ENCODE results near the gene CFAP53.

CFAP53 gene

GRCh38 chr18:50287441-50288347 lies 21.4 kb upstream of the CFAP53 start, which contains the start of gene CXXC1:
Gene CXXC1 (minus strand): TSS chr18:50287692. CDS start chr18:50287589, 103 bp downstream.
- peak; percentile 99 for DNase-seq

- DNase-seq = no peak
Observed at GRCh38 chr18:50287028-50287440, 20.7 kb upstream of the CFAP53 start.

GRCh38 chr18:50286391-50287027 lies 20.2 kb upstream of the CFAP53 start:
- DNase-seq = no peak

DNA sequence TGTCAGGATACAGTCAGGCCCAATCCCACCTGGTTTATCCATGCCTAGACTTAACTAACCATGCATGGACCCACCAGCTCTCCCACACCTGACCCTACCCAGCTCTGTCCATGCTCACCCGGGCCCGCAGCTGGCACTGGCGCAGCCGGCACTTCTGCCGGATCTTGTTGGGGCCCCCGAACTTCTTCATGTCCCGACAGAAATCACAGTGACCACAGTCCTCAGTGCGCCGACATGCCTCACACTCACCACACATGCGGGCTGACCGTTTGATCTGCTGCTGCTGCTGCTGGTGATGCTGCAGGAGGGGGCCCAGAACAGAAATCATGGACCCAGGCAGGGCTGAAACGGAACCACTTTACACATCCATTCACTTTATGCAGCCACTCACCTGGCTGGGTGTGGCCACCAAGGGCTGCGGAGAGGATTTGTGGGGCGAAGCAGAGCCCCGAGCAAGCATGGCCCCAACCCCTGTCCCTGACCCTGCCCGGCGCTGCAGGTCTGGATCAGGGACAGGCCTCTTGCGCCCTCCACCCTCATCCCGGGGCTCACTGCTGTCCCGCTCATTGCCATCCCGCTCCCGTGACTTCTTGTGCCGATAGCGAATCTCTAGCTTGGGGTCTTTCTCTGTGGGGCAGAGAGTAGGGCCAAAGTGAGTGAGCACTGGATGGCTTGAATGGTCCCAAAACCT lies 19.5 kb upstream of the CFAP53 start:
- DNase-seq = no peak

GRCh38 chr18:50285071-50285470 lies 18.8 kb upstream of the CFAP53 start:
- no peak for DNase-seq

GRCh38 chr18:50284255-50284885 lies 18.1 kb upstream of the CFAP53 start:
- no peak for DNase-seq

DNA sequence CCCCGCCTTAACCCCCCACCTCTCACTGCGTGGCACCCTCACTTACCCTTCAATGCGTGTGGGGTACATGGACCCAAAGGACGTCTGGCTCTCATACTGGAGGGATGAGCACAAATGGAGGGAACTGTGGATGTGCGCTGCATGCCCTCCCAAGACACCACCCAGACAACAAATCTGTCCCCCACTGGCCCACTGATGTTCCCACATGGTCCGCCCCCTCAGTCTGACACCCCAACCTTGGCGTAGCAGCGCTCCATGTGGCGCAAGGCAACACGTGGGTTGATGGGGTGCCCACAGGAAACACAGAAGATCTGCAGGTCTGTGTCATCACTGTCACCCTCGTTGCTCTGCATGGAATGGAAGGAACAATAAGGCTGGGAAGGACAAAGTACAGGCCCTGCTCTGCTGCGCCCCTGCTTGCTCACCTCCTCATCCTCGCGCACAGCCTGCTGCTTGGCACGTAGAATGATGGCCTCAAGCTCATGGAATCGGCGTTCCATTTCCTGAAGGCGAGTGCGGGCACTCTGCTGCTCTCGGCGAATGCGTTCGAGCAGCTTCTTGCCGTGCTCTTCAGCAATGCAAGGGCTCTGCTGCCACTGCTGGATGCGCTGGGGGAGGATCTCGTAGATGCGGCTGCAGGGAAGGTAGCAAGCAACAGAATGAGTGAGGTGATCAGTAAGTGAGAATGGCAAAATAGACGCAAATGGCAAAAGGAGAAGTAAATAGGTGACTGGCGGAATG lies 17.3 kb upstream of the CFAP53 start:
- no peak for DNase-seq

- no peak for DNase-seq
Observed at GRCh38 chr18:50282521-50283335, 16.4 kb upstream of the CFAP53 start.

- DNase-seq = no peak
Observed at GRCh38 chr18:50281972-50282520, 15.8 kb upstream of the CFAP53 start.

DNA sequence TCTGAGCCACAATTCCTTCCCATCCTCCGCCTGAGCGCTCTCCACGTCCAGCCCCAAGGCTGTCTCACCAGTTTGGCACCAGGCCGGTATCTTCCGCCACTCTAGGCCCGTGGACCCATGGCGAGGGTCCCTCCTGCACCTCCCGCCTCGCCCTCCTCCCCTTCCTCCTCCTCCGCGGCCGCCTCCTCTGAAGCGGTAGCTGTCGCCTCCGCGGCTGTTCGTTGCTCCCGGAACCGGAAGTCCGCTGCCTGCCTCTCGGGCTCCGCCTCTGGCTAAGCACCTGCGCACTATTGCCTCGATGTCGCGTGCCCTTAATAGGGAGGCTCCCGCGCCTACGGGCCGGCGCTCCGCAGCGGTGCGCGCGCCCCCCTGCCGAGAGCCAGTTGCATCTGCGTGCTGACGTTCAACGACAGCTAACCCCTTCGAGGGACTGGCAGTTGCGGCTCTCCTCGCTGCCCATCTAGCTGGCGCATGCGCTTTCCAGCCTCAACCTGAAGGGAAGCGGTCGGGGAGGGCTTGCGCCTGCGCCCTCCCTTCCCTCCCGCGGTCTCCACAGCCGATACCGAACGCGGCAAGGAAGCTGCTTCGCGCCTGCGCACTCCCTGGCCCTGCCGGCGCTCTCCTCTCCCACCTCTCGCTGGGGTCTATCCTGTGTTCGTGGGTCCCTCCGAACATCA lies 15.1 kb upstream of the CFAP53 start, which contains the start of gene MBD1:
MBD1 (minus strand) TSS at position 229 of the 677 bp plus-strand sequence. CDS start 1,531 bp downstream, outside the sequence.
- peak; percentile 94 for DNase-seq

GRCh38 chr18:50280707-50281294 lies 14.5 kb upstream of the CFAP53 start:
- no peak for DNase-seq

GRCh38 chr18:50279752-50280151 lies 13.5 kb upstream of the CFAP53 start:
- no peak for DNase-seq

DNA sequence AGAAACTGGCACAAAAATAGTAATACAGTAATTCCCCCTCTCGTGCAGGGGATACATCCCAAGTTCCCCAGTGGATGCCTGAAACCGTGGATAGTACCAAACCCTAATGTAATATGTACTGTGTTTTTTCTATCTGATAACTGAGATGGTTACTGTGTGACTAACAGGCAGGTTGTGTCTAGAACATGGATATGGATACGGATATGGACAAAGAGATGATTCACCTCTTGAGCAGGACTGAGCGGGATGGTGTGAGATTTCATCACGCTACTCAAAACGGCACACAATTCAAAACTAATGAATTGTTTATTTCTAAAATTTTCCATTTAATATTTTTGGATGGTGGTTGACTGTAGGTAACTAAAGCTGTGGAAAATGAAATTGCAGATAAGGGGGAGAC lies 11.6 kb upstream of the CFAP53 start:
- no peak for DNase-seq

GRCh38 chr18:50276452-50276851 lies 10.2 kb upstream of the CFAP53 start:
- DNase-seq = no peak

DNA sequence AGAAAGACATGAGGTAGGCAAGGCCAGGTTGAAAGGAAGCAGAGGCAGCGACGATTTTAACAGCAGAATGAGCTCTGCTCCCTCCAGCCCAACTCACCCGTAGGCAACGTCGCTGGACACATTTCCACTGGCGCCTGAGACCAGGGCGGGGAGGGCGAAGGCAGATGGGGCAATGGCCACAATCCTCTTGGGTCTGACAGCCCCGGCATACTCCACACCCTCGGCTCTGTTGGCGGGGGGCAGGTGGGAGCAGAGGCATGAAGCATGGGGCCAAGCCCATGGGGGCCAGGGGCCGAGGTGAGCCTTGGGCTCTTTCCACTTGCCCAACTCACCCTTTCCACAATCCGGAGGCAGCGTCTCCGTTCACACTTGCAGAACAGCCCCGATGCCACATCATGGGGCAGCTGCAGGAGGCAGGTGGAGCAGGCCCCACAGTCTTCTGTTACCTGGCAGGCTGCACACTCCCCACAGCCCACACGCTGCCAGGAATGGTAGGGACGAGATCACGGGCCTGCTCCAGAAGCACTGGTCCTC lies 9.3 kb upstream of the CFAP53 start:
- no peak for DNase-seq

DNA sequence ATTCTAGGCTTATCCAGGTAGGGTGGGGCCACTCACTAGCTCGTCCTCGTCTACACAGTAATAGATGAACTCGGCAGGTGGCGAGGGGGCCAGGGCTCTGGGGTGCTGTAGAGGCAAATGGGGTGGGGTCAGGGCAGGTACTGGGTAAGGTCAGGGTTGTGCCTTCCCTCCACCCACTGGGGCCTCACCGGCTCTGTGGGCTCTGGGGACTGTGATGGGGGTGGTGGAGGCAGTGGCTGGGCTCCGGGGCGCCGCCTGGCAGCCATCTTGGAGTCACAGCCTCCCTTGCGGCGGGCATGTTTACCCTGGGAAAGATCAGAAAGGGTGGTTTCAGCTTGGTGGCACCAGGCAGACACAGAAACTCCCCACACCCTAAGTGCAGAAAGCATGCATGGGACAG lies 8.6 kb upstream of the CFAP53 start:
- DNase-seq = no peak

DNA sequence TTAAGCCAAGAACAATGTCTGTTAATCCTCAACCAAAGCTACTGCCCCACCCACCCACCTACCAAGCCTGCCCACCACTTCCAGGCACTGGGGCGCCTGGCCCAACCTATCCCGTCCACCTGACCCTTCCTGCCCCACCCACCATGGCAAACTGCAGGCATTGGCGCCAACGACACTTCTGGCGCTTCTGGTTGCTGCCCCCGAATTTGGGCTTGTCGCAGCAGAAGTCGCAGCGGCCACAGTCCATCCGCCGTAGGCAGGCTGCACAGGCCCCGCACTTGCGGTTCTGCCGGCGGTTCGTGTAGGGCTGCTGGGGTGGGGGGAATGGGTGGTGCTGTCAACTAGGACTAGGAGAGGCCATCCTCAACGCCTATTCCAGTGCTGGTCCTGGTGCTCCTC lies 7.7 kb upstream of the CFAP53 start:
- DNase-seq = no peak

DNA sequence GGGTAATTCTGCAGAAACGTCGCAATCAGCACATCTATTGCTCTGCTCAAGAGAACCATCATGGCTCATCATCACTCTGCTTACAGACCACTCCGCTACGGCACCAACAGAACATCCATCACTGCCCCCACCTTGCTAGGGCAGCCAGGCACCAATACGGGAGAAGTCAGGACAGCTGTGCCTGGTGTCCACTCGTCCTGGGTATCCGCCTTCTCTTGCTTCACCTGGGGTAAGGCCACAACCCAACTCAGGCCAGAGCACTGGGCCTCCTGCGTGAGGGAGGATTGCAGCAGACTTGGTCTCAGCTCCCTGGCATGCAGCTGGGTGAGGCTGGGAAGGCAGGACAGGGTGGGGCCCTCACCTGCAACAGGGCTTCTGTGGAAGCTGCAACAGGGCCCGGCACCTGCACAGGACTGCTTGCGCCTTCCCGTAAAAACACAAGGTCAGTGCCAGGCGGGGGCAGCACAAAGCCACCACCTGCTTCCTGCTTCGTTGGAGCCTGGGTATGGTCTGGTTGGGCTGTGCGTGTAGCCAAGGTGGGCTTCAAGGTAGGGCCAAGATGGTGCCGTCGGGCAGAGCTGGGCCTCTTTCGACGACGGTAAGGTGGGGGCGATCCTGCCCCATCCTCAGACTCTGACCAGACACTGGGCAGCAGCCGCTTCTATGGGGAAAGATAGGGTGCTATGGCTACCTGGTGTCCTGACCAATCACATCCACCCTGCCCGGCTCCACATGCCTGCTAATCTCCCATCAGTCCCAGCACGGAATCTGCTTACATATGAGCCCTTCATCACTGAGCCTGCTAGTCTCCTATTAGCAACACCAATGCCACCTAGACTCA lies 7.1 kb upstream of the CFAP53 start:
- no peak for DNase-seq

DNA sequence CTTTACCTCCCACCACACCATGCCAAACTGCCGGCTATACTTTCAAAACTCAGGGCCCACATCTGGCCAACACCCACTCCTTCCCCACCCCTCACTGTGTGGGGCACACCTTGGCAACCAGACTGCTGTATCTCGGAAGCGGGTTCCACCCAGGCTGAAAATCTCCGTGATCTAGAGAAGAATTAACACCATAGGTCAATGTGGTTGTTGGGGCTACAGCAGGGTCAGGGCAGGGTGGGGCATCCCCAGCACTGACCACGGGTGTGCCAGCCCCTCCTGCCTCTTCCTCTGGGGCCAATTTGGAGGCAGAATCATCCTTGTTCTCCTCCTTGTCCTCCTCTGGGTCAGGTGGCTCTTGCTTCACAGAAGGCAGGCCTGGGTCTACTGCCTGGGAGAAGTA lies 6.3 kb upstream of the CFAP53 start:
- DNase-seq = no peak

Data from NCI-H1436 (cell line).